Measurements from ENCODE around the gene RASGRF1. TPM values are rescaled to one million over a fixed set of nuclear protein-coding genes. Genes with fewer than 3 reads are reported as not detected.

The RASGRF1 gene
- total and polyA plus RNA-seq, 2 experiments from 2014 or later, result 0.06 TPM; not detected in 1

DNA sequence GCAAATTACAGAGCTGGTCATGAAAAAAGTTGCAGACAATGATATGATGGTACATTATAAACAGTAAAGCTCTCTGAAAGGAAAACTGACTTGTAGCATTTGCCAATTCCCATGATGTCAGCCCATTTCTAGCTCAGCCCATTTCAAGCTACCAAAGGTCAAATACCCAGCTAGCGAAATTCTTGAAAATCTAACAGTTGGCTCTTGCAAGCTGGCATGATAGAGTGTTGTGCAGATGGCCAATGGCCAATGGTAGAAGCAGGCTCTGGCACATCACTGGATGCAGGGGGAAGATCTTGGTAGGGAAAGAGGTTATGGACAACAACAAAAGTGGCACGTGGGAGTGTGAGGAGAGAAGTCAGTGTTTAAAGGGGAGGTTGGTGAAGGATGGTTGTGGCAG, 36.7 kb downstream of the RASGRF1 start:
- Histone ChIP-seq H3K4me3 (no peak overlapping the region), H3K9me3 (ENCODE audit: low read depth) (no peaks in the 10 kb centered on the region)
- TF ChIP-seq, protein P1, sequence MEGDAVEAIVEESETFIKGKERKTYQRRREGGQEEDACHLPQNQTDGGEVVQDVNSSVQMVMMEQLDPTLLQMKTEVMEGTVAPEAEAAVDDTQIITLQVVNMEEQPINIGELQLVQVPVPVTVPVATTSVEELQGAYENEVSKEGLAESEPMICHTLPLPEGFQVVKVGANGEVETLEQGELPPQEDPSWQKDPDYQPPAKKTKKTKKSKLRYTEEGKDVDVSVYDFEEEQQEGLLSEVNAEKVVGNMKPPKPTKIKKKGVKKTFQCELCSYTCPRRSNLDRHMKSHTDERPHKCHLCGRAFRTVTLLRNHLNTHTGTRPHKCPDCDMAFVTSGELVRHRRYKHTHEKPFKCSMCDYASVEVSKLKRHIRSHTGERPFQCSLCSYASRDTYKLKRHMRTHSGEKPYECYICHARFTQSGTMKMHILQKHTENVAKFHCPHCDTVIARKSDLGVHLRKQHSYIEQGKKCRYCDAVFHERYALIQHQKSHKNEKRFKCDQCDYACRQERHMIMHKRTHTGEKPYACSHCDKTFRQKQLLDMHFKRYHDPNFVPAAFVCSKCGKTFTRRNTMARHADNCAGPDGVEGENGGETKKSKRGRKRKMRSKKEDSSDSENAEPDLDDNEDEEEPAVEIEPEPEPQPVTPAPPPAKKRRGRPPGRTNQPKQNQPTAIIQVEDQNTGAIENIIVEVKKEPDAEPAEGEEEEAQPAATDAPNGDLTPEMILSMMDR (IDR thresholded peaks at IDR 0.05; ENCODE audit: low read depth, low read length), result no peak

DNA sequence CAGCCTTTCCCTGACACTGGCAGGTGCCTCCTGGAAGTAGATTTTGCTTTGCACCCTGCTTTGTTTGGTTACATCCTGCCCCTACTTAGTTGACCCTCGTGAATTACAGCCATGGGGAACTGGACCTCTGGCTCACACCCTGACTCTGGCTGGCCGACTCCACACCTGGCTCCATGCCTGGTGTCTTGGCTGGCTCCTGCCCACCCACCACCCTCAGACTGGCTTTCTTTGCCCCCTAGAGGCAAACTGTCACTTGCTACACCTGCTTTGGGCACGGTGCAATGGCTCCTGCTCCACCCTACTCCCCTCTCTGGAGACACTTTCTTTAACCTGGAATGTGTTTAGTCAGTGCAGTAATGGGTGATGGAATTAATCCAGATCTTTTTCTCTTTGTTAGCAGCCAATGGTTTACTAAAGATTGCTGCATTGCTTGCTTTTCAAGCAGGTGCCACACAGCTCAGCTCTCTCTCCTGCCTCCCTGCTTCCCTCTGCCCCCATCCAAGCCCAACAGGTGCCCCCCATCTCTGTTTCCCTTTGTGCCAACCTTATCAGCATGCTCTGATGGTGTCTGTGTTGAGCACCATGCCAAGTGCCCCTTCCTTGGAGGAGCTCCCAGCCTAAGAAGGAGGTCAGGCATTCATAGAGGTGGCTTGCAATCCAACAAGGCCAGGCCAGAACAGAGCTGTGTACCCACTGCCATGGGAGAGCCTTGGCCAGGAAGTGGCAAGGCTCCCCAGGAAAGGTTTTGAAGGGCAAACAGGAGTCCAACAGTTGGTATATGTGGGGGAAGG, 38.4 kb downstream of the RASGRF1 start:
- TF ChIP-seq, protein P1 (IDR thresholded peaks at IDR 0.05; ENCODE audit: low read depth, low read length), result no peak
- DNase-seq (ENCODE audit: low read depth in 1 of 2, low spot score in 1 of 2), result no peak
- Histone ChIP-seq H3K27me3 (no peaks in the 10 kb centered on the region), H3K27ac (no peak overlapping the region), H3K36me3 (no peaks in the 10 kb centered on the region), H3K9me3 (ENCODE audit: low read depth) (no peaks in the 10 kb centered on the region), H3K4me1 (ENCODE audit: low read depth) (peaks cover 6% of the 10 kb centered on the region), H3K4me3 (no peak overlapping the region)

More for the DNA sequence above, 36.7 kb downstream of the RASGRF1 start:
- peaks cover 6% of the 10 kb centered on the region for H3K4me1 ChIP-seq (ENCODE audit: low read depth)
- peaks cover 5% of the 10 kb centered on the region for H3K27me3 ChIP-seq
- H3K27ac ChIP-seq, result no peak overlapping the region
- H3K36me3 ChIP-seq, result no peaks in the 10 kb centered on the region
- no peak for DNase-seq (ENCODE audit: low read depth in 1 of 2, low spot score in 1 of 2)

DNA sequence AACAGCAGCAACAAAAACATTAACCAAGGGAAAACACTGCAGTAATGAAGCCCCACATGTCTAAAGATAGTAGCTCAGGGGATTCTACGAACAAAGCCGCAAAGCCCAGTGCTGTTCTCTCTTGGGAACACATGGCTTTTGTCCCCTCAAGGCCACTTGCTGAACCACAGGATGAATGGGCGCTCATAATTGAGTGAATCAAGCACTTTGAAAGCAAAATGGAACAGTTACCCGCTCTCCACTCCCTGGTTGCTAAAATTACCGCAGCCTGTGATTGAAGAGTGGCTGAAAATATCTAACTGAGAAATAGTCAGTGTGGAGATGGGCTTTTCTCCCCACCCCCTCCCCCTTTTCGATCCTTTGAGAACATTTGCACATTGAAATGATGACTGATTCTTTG, 39.6 kb downstream of the RASGRF1 start:
- Histone ChIP-seq H3K36me3 (no peaks in the 10 kb centered on the region), H3K9me3 (ENCODE audit: low read depth) (no peaks in the 10 kb centered on the region), H3K27me3 (no peaks in the 10 kb centered on the region), H3K4me1 (ENCODE audit: low read depth) (peaks cover 6% of the 10 kb centered on the region), H3K4me3 (no peak overlapping the region), H3K27ac (no peak overlapping the region)
- TF ChIP-seq, protein P1 (IDR thresholded peaks at IDR 0.05; ENCODE audit: low read depth, low read length), result no peak
- DNase-seq (ENCODE audit: low read depth in 1 of 2, low spot score in 1 of 2), result peak in 1 of 2 donors; percentile 10

DNA sequence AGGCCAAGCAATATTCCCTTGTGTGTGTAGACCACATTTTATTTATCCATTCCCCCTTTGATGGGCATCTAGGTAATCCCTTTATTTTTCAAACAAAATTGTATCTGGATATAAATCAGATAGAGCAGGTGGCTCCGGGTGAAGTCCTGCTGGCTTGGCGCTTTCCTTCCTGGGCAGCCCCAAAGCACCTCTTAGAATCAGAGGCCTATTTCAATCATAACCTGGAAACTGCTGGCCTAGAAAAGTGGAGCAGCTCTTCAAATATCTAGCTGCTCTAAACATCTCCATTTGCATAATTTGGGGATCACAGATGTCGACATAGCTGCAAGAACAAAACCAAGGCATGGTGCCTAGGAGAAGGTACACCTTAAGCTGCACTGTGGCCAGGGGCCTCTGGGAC, 40.2 kb downstream of the RASGRF1 start:
- H3K9me3 ChIP-seq (ENCODE audit: low read depth), result no peaks in the 10 kb centered on the region

DNA sequence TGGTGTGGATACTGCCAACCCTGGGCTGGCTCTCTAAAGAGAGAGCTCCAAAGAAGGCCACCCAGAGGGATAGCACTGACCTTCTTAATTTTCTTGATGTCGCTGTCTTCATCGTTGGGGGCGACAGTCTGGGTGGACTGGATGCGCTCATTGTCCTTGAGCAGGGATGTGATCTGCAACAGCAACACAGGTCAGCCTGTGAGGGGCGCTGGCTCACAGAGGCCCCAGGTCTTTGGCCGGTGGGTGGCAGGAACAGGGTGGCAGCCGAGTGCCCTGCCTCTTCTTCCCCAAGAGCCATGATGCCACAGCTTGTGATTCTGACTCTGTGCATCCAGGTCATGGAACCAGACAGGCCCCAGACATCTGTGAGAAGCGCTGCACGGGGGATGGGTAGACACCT, 41.2 kb downstream of the RASGRF1 start:
- Histone ChIP-seq H3K4me3 (no peak overlapping the region), H3K9me3 (ENCODE audit: low read depth) (no peaks in the 10 kb centered on the region), H3K4me1 (ENCODE audit: low read depth) (peaks cover 6% of the 10 kb centered on the region), H3K27ac (no peak overlapping the region), H3K36me3 (no peaks in the 10 kb centered on the region), H3K27me3 (no peaks in the 10 kb centered on the region)
- no peak for DNase-seq (ENCODE audit: low read depth in 1 of 2, low spot score in 1 of 2)
- TF ChIP-seq, protein P1 (IDR thresholded peaks at IDR 0.05; ENCODE audit: low read depth, low read length), result no peak

More for the DNA sequence above, 40.2 kb downstream of the RASGRF1 start:
- Histone ChIP-seq H3K27ac (no peak overlapping the region), H3K4me1 (ENCODE audit: low read depth) (peaks cover 6% of the 10 kb centered on the region), H3K27me3 (no peaks in the 10 kb centered on the region), H3K36me3 (no peaks in the 10 kb centered on the region), H3K4me3 (no peak overlapping the region)
- TF ChIP-seq, protein P1 (IDR thresholded peaks at IDR 0.05; ENCODE audit: low read depth, low read length), result no peak
- DNase-seq (ENCODE audit: low read depth in 1 of 2, low spot score in 1 of 2), result no peak
